Esophagus squamous epithelium (tissue), 5 donors: ENCODE data around the gene CCDC7. TPM values are rescaled to one million over a fixed set of nuclear protein-coding genes. Genes with fewer than 3 reads are reported as not detected.
A peak's percentile ranks its signal among the peaks of the same experiment; 100 is the strongest.

Experiments used
- DNase-seq: peaks from one replicate; lab custom pipeline; 2025; lab: John Stamatoyannopoulos, UW
- H3K27ac ChIP-seq, 4 donors: fragments of 200-600 bp; sonication (generic); one replicate each; pipeline ENCODE4 v1.5.1; 2016 to 2019; ENCODE audit warnings: mild to moderate bottlenecking in 1 of 4
- H3K27me3 ChIP-seq, 4 donors: fragments of 200-600 bp; sonication (generic); 1 replicate in 3 of 4; 2 replicates in 1 of 4; pipeline versions ENCODE4 v1.5.1 to v1.6.0; 2017 to 2021; ENCODE audit warnings: antibody characterized with exemption in 1 of 4
- H3K36me3 ChIP-seq, 3 donors: fragments of 200-600 bp; sonication (generic); one replicate each; pipeline ENCODE4 v1.5.1; 2016 to 2019
- H3K4me1 ChIP-seq, 3 donors: fragments of 200-600 bp; sonication (generic); one replicate each; pipeline ENCODE4 v1.5.1; 2017 to 2019
- H3K4me3 ChIP-seq, 4 donors: fragments of 200-600 bp; sonication (generic); 1 replicate in 3 of 4; 2 replicates in 1 of 4; pipeline ENCODE4 v1.5.1; 2016 to 2019; ENCODE audit warnings: mild to moderate bottlenecking in 2 of 4, moderate library complexity in 1 of 4
- H3K9me3 ChIP-seq, 3 donors: fragments of 200-600 bp; sonication (generic); one replicate each; pipeline ENCODE4 v1.5.1; 2016 to 2019
- POLR2A ChIP-seq, 4 donors: fragments of 450-650 bp; IDR thresholded peaks; one replicate each; pipeline ENCODE4 v1.6.1; 2017; ENCODE audit warnings: antibody characterized with exemption in 4 of 4, mild to moderate bottlenecking in 4 of 4, moderate library complexity in 3 of 4
- WGBS, 2 donors: methylation state at CpG; one replicate each; pipeline ENCODE4 v1.1.5; 2018; 5-methylcytosine and 5-hydroxymethylcytosine counted together
- intact Hi-C: fragments of 100-400 bp; cut with DNase I; formaldehyde crosslinking; loops from one replicate; pipeline ENCODE4 v1.15.0; 2022
- total RNA-seq, 4 donors: library from RNA; depleted of rRNA; stranded (reverse); fragments of >200 nt; gene quantifications; one replicate each; pipeline ENCODE4 v1.1.0, GENCODE V29; 2016
- TF ChIP-seq, protein P1 (sequence below), 6 experiments: fragments of 450-650 bp in 4 of 6; fragments of 200-600 bp in 2 of 6; sonication (generic) in 2 of 6; IDR thresholded peaks; one replicate each; pipeline ENCODE4 v1.5.1; 2016 to 2019; ENCODE audit warnings: antibody characterized with exemption in 6 of 6, mild to moderate bottlenecking in 4 of 6, moderate library complexity in 4 of 6
- donor health status: DM: yes; HTN: yes; CAD: no.

The CCDC7 gene
- total RNA-seq, 4 donors from 2014 or later = 1.9 to 31.3 (median 9.1) TPM

DNA sequence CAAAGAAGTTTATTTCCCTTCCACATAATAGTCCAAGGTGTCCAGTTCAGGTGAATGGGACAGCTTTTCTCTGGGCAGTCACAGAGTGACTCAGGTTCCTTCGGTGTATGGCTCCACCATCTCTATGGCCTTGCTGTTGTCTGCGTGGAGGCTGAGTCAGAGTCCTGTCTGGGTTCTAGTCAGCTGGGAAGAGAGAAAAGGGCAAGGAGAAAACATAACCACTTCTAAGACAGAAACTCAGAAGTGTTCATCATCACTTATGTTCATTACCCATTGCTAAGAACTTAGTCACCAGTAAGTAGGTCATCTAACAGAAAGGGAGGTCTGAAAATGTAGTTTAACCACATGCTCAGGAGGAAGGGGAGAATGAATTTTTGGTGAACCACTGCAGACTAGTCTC is 32.4 kb upstream of the CCDC7 start:
- H3K4me1 ChIP-seq = peaks cover 0 to 11% (median 0%) of the 10 kb centered on the region in 3 donors
- intact Hi-C loops = no loop called here
- no peak for TF ChIP-seq POLR2A (IDR thresholded peaks at IDR 0.05)
- TF ChIP-seq, protein P1, sequence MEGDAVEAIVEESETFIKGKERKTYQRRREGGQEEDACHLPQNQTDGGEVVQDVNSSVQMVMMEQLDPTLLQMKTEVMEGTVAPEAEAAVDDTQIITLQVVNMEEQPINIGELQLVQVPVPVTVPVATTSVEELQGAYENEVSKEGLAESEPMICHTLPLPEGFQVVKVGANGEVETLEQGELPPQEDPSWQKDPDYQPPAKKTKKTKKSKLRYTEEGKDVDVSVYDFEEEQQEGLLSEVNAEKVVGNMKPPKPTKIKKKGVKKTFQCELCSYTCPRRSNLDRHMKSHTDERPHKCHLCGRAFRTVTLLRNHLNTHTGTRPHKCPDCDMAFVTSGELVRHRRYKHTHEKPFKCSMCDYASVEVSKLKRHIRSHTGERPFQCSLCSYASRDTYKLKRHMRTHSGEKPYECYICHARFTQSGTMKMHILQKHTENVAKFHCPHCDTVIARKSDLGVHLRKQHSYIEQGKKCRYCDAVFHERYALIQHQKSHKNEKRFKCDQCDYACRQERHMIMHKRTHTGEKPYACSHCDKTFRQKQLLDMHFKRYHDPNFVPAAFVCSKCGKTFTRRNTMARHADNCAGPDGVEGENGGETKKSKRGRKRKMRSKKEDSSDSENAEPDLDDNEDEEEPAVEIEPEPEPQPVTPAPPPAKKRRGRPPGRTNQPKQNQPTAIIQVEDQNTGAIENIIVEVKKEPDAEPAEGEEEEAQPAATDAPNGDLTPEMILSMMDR (IDR thresholded peaks at IDR 0.05) = no peak
- DNase-seq = no peak
- no peak overlapping the region for H3K27ac ChIP-seq
- H3K36me3 ChIP-seq = no peaks in the 10 kb centered on the region
- no peaks in the 10 kb centered on the region for H3K9me3 ChIP-seq
- no peak overlapping the region for H3K4me3 ChIP-seq
- H3K27me3 ChIP-seq = no peaks in the 10 kb centered on the region
- 49 to 51% methylated on average over 2 of the region's 2 CpGs for WGBS, 2 donors

DNA sequence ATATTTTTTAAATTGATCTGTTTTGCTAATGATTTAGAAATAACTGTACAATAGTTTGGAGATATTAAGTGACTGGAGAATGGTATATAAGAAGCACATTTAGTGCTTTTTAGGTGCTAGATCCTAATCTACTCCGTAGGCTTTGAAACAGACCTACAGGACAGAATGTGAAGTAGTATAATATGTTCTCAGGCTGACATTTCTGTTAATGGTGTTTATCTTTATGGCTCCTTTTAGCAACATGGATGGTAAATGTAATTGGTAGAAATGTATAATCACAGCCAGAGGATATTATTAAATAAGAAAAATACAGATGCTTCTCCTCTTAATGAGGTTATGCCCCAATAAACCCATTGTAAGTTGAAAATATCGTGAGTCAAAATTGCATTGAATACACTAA is 30.6 kb upstream of the CCDC7 start:
- intact Hi-C loops = no loop called here
- Histone ChIP-seq H3K27ac (no peak overlapping the region), H3K4me3 (no peak overlapping the region), H3K4me1 (peaks cover 0 to 11% (median 0%) of the 10 kb centered on the region in 3 donors), H3K9me3 (no peaks in the 10 kb centered on the region), H3K27me3 (no peaks in the 10 kb centered on the region), H3K36me3 (no peaks in the 10 kb centered on the region)
- 85 to 93% methylated on average over 2 of the region's 2 CpGs for WGBS, 2 donors
- TF ChIP-seq, protein P1 (IDR thresholded peaks at IDR 0.05) = no peak
- no peak for TF ChIP-seq POLR2A (IDR thresholded peaks at IDR 0.05)
- DNase-seq = no peak

GRCh38 chr10:32417911-32418547 is 27.9 kb upstream of the CCDC7 start:
- Histone ChIP-seq H3K27ac (peak overlapping the region in 2 of 4 donors; percentile 27 to 28), H3K36me3 (no peaks in the 10 kb centered on the region), H3K4me1 (peaks cover 0 to 11% (median 0%) of the 10 kb centered on the region in 3 donors), H3K27me3 (no peaks in the 10 kb centered on the region), H3K9me3 (peaks cover 0 to 4% (median 0%) of the 10 kb centered on the region in 3 donors), H3K4me3 (no peak overlapping the region)
- WGBS, 2 donors = 31 to 44% methylated on average over 2 of the region's 2 CpGs
- no peak for TF ChIP-seq POLR2A (IDR thresholded peaks at IDR 0.05)
- TF ChIP-seq, protein P1 (IDR thresholded peaks at IDR 0.05) = no peak
- no peak for DNase-seq
- intact Hi-C loops = no loop called here

DNA sequence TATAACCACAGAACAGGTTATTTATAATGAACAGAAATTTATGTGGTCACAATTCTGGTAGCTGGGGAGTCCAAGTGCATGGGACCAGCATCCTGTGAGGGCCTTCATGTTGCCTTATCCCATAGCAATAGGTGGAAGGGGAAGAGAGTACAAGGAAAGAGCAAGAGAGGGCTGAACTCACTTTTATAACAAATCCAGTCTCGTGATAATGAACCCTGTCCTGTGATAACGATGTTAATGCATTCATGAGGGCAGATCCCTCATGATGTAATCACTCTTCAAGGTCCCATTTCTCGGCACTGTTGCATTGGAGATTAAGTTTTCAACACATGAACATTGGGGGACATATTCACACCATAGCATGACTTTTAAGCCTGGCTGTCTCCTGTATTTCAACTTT is 27.4 kb upstream of the CCDC7 start:
- Histone ChIP-seq H3K4me1 (peaks cover 0 to 11% (median 0%) of the 10 kb centered on the region in 3 donors), H3K27ac (no peak overlapping the region), H3K4me3 (no peak overlapping the region), H3K9me3 (peaks cover 0 to 4% (median 0%) of the 10 kb centered on the region in 3 donors), H3K36me3 (no peaks in the 10 kb centered on the region), H3K27me3 (no peaks in the 10 kb centered on the region)
- WGBS, 2 donors = 68 to 80% methylated on average over 3 of the region's 3 CpGs
- no peak for TF ChIP-seq POLR2A (IDR thresholded peaks at IDR 0.05)
- TF ChIP-seq, protein P1 (IDR thresholded peaks at IDR 0.05) = no peak
- DNase-seq = no peak
- intact Hi-C loops = no loop called here

DNA sequence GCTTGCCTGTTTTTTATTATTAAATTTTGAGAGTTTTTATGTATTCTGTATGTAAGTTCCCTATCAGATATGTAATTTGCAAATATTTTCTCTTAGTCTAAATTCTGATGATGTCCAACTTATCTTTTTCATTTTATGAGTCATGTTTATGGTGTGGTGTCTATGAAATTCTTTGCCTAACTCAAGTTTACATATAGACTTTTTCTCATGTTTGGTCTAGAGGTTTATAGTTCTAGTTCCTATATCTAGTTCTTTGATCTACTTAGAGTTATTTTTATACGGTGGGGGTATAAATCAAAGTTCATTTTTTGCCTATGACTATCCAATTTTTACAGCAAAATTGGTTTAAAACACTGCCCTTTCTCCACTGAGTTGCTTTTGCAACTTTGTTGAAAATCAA is 26.3 kb upstream of the CCDC7 start:
- H3K27ac ChIP-seq = no peak overlapping the region
- H3K4me3 ChIP-seq = no peak overlapping the region
- intact Hi-C loops = no loop called here
- peaks cover 0 to 4% (median 0%) of the 10 kb centered on the region in 3 donors for H3K9me3 ChIP-seq
- H3K4me1 ChIP-seq = peaks cover 0 to 11% (median 0%) of the 10 kb centered on the region in 3 donors
- TF ChIP-seq, protein P1 (IDR thresholded peaks at IDR 0.05) = no peak
- TF ChIP-seq POLR2A (IDR thresholded peaks at IDR 0.05) = no peak
- no peaks in the 10 kb centered on the region for H3K27me3 ChIP-seq
- no peaks in the 10 kb centered on the region for H3K36me3 ChIP-seq
- WGBS, 2 donors = 67 to 81% methylated on average over 1 of the region's 1 CpG
- DNase-seq = no peak
